Measurements from ENCODE around the gene KCNMA1.

KCNMA1 gene

DNA sequence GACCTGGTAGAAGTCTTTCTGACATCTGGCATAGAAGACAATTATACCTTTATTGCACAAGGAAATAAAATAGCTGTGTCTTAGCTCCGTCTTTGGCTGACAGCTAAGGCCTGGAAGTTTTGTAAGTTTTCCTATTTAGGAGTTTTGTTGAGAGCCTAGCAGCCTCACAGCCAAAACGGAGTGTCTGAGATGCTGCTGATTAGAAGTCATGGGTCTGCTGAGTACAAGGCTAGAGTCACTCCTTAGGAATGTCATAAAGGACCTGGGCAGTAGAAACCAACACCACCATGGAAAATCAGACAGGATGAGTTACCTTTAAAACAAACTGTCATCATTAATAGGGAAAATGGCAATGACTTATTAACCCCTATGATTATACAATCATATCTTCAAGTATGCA lies 442.5 kb downstream of the KCNMA1 start:
- no peak overlapping the region for H3K4me3 ChIP-seq (ENCODE audit: low read depth, low read length)
- TF ChIP-seq, protein P1, sequence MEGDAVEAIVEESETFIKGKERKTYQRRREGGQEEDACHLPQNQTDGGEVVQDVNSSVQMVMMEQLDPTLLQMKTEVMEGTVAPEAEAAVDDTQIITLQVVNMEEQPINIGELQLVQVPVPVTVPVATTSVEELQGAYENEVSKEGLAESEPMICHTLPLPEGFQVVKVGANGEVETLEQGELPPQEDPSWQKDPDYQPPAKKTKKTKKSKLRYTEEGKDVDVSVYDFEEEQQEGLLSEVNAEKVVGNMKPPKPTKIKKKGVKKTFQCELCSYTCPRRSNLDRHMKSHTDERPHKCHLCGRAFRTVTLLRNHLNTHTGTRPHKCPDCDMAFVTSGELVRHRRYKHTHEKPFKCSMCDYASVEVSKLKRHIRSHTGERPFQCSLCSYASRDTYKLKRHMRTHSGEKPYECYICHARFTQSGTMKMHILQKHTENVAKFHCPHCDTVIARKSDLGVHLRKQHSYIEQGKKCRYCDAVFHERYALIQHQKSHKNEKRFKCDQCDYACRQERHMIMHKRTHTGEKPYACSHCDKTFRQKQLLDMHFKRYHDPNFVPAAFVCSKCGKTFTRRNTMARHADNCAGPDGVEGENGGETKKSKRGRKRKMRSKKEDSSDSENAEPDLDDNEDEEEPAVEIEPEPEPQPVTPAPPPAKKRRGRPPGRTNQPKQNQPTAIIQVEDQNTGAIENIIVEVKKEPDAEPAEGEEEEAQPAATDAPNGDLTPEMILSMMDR (IDR thresholded peaks at IDR 0.05; ENCODE audit: insufficient read depth, low read depth, low read length, missing control alignments): no peak
- no peak for DNase-seq (ENCODE audit: low read depth)

GRCh38 chr10:77193001-77193400 lies 444.6 kb downstream of the KCNMA1 start:
- TF ChIP-seq, protein P1 (IDR thresholded peaks at IDR 0.05; ENCODE audit: insufficient read depth, low read depth, low read length, missing control alignments): no peak
- no peak overlapping the region for H3K4me3 ChIP-seq (ENCODE audit: low read depth, low read length)
- no peak for DNase-seq (ENCODE audit: low read depth)

DNA sequence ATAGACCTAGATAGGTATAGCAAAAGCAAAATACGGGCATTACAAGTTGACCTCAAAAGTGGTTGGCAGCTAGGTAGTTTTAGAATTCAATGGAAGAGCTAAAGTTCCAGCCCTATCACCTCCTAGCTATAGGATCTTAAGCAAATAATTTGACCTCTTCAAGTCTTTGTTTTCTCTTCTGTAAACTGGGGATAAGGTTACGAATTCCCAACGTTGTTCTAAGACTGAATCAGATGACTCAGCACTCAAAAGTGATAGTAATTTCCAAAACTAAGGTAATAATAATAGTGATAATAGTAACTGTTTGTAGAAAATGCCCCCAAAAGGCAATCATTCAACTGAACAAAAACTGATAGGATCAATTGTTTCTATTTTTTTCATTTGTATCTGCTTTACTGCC lies 445.2 kb downstream of the KCNMA1 start:
- TF ChIP-seq, protein P1 (IDR thresholded peaks at IDR 0.05; ENCODE audit: insufficient read depth, low read depth, low read length, missing control alignments): no peak

GRCh38 chr10:77191324-77192049 lies 446.1 kb downstream of the KCNMA1 start:
- H3K4me3 ChIP-seq (ENCODE audit: low read depth, low read length): no peak overlapping the region
- no peak for DNase-seq (ENCODE audit: low read depth)
- TF ChIP-seq, protein P1 (IDR thresholded peaks at IDR 0.05; ENCODE audit: insufficient read depth, low read depth, low read length, missing control alignments): no peak

More for the DNA sequence above, 445.2 kb downstream of the KCNMA1 start:
- no peak for DNase-seq (ENCODE audit: low read depth)
- no peak overlapping the region for H3K4me3 ChIP-seq (ENCODE audit: low read depth, low read length)

DNA sequence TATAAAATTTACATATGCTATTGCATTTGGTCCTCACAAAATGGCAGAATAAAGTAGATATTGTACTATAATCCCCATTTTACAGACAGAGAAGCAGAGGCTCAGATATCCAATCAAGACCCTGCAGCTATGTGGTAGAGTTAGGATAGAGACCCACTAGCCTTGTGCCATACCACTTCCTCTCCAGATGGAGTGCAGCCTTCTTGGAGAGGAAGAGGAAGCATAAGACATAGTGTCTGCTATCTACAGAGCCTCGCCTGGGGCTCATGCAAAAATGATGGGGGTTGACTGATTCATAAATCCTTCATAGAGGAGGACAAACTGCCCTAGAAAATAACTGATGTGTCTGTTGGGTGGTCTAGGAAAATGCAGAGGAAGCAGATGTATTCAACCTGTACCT lies 447.3 kb downstream of the KCNMA1 start:
- TF ChIP-seq, protein P1 (IDR thresholded peaks at IDR 0.05; ENCODE audit: insufficient read depth, low read depth, low read length, missing control alignments): no peak
- DNase-seq (ENCODE audit: low read depth): no peak
- H3K4me3 ChIP-seq (ENCODE audit: low read depth, low read length): no peak overlapping the region

DNA sequence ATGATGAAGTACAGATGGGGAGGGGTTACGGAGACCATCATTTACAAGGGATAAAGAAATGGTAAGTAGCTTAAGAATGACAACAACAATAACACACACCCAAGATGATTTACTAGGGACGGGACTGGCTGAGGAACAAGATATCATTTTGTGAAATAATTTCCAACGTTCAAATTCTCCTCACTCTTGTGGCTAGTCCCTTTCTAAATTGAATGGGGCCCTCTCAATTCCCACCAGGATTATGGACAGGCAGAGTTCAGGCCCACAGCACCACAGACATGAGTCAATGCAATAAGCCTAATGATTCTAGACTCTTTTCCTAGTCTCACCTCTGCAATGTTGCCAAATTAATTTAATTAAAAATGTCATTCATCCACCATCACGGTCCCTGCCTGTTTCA lies 448.1 kb downstream of the KCNMA1 start:
- no peak overlapping the region for H3K4me3 ChIP-seq (ENCODE audit: low read depth, low read length)
- no peak for DNase-seq (ENCODE audit: low read depth)
- TF ChIP-seq, protein P1 (IDR thresholded peaks at IDR 0.05; ENCODE audit: insufficient read depth, low read depth, low read length, missing control alignments): no peak

GRCh38 chr10:77189075-77189474 lies 448.5 kb downstream of the KCNMA1 start:
- TF ChIP-seq, protein P1 (IDR thresholded peaks at IDR 0.05; ENCODE audit: insufficient read depth, low read depth, low read length, missing control alignments): no peak

More at GRCh38 chr10:77189075-77189474, 448.5 kb downstream of the KCNMA1 start:
- no peak overlapping the region for H3K4me3 ChIP-seq (ENCODE audit: low read depth, low read length)
- no peak for DNase-seq (ENCODE audit: low read depth)

Measured in GM12865 (cell line).